ENCODE results near the gene WFS1. TPM values are rescaled to one million over a fixed set of nuclear protein-coding genes. Genes with fewer than 3 reads are reported as not detected.

WFS1 gene
- total RNA-seq, 1 donor from 2014 or later = 91.8 TPM

DNA sequence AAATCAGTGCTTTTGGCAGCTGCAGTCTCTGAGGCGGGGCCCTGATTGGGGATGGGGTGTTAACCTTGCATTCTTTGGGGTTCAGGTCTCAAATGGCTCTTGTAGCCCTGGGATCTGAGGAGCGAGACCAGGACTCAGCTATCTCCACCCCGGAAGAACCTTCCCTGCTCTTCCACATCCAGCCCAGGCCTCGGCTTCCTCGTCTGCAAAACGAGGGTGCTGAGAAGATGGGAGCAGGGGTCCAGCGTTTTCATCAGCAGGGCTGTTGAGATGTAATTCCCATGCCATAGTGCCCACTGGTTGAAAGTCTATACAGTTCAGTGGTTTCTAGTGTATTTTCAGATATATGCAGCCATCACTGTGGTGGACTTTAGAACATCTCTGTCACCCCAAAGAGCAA, 34.6 kb upstream of the WFS1 start:
- TF ChIP-seq POLR2A (IDR thresholded peaks at IDR 0.05) (no peak), POLR2AphosphoS5 (IDR thresholded peaks at IDR 0.05; ENCODE audit: insufficient read depth in 1 of 2, low read depth in 1 of 2) (no peak)
- TF ChIP-seq, protein P1, sequence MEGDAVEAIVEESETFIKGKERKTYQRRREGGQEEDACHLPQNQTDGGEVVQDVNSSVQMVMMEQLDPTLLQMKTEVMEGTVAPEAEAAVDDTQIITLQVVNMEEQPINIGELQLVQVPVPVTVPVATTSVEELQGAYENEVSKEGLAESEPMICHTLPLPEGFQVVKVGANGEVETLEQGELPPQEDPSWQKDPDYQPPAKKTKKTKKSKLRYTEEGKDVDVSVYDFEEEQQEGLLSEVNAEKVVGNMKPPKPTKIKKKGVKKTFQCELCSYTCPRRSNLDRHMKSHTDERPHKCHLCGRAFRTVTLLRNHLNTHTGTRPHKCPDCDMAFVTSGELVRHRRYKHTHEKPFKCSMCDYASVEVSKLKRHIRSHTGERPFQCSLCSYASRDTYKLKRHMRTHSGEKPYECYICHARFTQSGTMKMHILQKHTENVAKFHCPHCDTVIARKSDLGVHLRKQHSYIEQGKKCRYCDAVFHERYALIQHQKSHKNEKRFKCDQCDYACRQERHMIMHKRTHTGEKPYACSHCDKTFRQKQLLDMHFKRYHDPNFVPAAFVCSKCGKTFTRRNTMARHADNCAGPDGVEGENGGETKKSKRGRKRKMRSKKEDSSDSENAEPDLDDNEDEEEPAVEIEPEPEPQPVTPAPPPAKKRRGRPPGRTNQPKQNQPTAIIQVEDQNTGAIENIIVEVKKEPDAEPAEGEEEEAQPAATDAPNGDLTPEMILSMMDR (IDR thresholded peaks at IDR 0.05) = no peak
- Histone ChIP-seq H3K27ac (no peak overlapping the region), H3K4me3 (no peak overlapping the region), H3K9me3 (no peaks in the 10 kb centered on the region), H3K36me3 (no peaks in the 10 kb centered on the region), H3K27me3 (no peaks in the 10 kb centered on the region), H3K4me1 (no peaks in the 10 kb centered on the region)
- intact Hi-C loops (cut with DNase I) = no loop called here
- no peak for DNase-seq (ENCODE audit: extremely low spot score in 2 of 2)

- Histone ChIP-seq H3K27me3 (no peaks in the 10 kb centered on the region), H3K9me3 (no peaks in the 10 kb centered on the region), H3K4me3 (no peak overlapping the region), H3K36me3 (no peaks in the 10 kb centered on the region), H3K27ac (no peak overlapping the region), H3K4me1 (no peaks in the 10 kb centered on the region)
- no peak for DNase-seq (ENCODE audit: extremely low spot score in 2 of 2)
- intact Hi-C loops (cut with DNase I) = no loop called here
- no peak for TF ChIP-seq POLR2A (IDR thresholded peaks at IDR 0.05)
- TF ChIP-seq, protein P1 (IDR thresholded peaks at IDR 0.05) = no peak
Observed at GRCh38 chr4:6235901-6236640, 33.6 kb upstream of the WFS1 start.

GRCh38 chr4:6236816-6237390, 32.7 kb upstream of the WFS1 start:
- H3K9me3 ChIP-seq = no peaks in the 10 kb centered on the region
- no peak overlapping the region for H3K27ac ChIP-seq
- TF ChIP-seq, protein P1 (IDR thresholded peaks at IDR 0.05) = no peak
- no peak for TF ChIP-seq POLR2AphosphoS5 (IDR thresholded peaks at IDR 0.05; ENCODE audit: insufficient read depth in 1 of 2, low read depth in 1 of 2)
- TF ChIP-seq POLR2A (IDR thresholded peaks at IDR 0.05) = no peak
- intact Hi-C loops (cut with DNase I) = no loop called here
- no peak overlapping the region for H3K4me3 ChIP-seq
- H3K4me1 ChIP-seq = no peaks in the 10 kb centered on the region
- no peaks in the 10 kb centered on the region for H3K36me3 ChIP-seq
- no peaks in the 10 kb centered on the region for H3K27me3 ChIP-seq
- DNase-seq (ENCODE audit: extremely low spot score in 2 of 2) = no peak

DNA sequence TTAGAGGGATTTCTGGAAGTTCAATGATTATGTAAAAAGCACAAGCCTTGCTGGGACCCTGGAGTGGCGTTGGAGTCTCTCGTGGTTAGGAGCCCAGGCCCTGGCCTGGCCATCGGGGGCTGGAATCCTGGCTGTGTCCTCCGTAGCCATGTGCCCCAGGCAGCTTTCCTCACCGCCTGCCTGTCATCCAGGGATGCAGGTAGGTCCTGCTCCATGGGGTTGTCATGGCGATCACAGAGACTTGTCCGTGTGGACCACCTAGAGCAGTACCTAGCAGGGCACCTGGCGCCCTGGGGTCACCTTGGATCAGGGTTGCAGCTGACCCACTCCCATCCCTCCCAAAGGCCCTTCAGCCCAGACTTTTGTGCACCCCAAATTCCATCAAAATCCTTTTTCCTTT, 30.2 kb upstream of the WFS1 start:
- intact Hi-C loops (cut with DNase I) = no loop called here
- H3K9me3 ChIP-seq = no peaks in the 10 kb centered on the region
- TF ChIP-seq, protein P1 (IDR thresholded peaks at IDR 0.05) = no peak
- TF ChIP-seq POLR2A (IDR thresholded peaks at IDR 0.05) = no peak
- no peak for TF ChIP-seq POLR2AphosphoS5 (IDR thresholded peaks at IDR 0.05; ENCODE audit: insufficient read depth in 1 of 2, low read depth in 1 of 2)
- DNase-seq (ENCODE audit: extremely low spot score in 2 of 2) = no peak
- no peaks in the 10 kb centered on the region for H3K36me3 ChIP-seq
- H3K27me3 ChIP-seq = no peaks in the 10 kb centered on the region
- no peak overlapping the region for H3K27ac ChIP-seq
- no peaks in the 10 kb centered on the region for H3K4me1 ChIP-seq
- no peak overlapping the region for H3K4me3 ChIP-seq

DNA sequence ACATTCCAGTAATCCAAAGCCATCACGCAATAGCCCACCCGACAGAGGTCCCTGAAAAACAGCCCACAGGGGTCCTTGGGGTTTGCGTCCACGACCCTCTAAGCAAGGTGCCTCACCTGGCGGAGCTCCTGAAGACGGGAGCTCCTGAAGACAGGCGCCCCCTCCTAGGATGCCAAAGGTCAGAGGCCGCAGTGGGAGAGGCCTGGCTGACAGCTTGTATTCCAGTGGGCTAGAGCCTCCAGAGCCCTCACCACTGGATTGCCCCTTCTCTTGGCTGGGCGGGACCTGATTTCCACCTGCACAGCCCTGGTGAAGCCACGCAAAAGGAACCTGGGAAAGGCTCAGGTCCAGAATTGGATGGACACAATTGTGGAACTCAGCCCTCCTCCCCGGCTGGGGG, 29.7 kb upstream of the WFS1 start:
- no peak overlapping the region for H3K27ac ChIP-seq
- TF ChIP-seq, protein P1 (IDR thresholded peaks at IDR 0.05) = no peak
- TF ChIP-seq POLR2A (IDR thresholded peaks at IDR 0.05) (no peak), POLR2AphosphoS5 (IDR thresholded peaks at IDR 0.05; ENCODE audit: insufficient read depth in 1 of 2, low read depth in 1 of 2) (no peak)
- no peak for DNase-seq (ENCODE audit: extremely low spot score in 2 of 2)
- H3K4me3 ChIP-seq = no peak overlapping the region
- intact Hi-C loops (cut with DNase I) = no loop called here
- H3K36me3 ChIP-seq = no peaks in the 10 kb centered on the region
- H3K9me3 ChIP-seq = no peaks in the 10 kb centered on the region
- no peaks in the 10 kb centered on the region for H3K27me3 ChIP-seq
- H3K4me1 ChIP-seq = no peaks in the 10 kb centered on the region
